WTC11 (cell line): Measurements from ENCODE around the gene SMC1B.

Experiments used
- CREB1 ChIP-seq: sonication (generic); formaldehyde crosslinking; IDR thresholded peaks from 2 replicates; pipeline ENCODE4 v1.8.0; 2023; ENCODE audit warnings: mild to moderate bottlenecking, missing genetic modification reagents
- CTCF ChIP-seq: fragments of 200-600 bp; IDR thresholded peaks from 2 replicates; pipeline ENCODE4 v1.8.0; 2022; ENCODE audit warnings: antibody characterized with exemption
- ELF4 ChIP-seq: sonication (generic); formaldehyde crosslinking; IDR thresholded peaks from 2 replicates; pipeline ENCODE4 v1.8.1; 2022; ENCODE audit warnings: low read depth, mild to moderate bottlenecking, moderate library complexity, missing genetic modification reagents
- ETV6 ChIP-seq: sonication (generic); formaldehyde crosslinking; IDR thresholded peaks from 2 replicates; pipeline ENCODE4 v1.8.1; 2022; ENCODE audit warnings: mild to moderate bottlenecking, missing genetic modification reagents
- FOXJ3 ChIP-seq: sonication (generic); formaldehyde crosslinking; IDR thresholded peaks from 2 replicates; pipeline ENCODE4 v1.9.0; 2021; ENCODE audit warnings: missing genetic modification reagents, mild to moderate bottlenecking, borderline replicate concordance
- IRF1 ChIP-seq: sonication (generic); formaldehyde crosslinking; IDR thresholded peaks from 2 replicates; pipeline ENCODE4 v1.8.0; 2023; ENCODE audit warnings: missing genetic modification reagents
- JUN ChIP-seq: sonication (generic); formaldehyde crosslinking; IDR thresholded peaks from 2 replicates; pipeline ENCODE4 v1.8.0; 2023; ENCODE audit warnings: mild to moderate bottlenecking, missing genetic modification reagents
- NFE2L1 ChIP-seq: sonication (generic); formaldehyde crosslinking; IDR thresholded peaks from 2 replicates; pipeline ENCODE4 v1.8.1; 2023; ENCODE audit warnings: missing genetic modification reagents
- NFYB ChIP-seq: sonication (generic); formaldehyde crosslinking; conservative IDR thresholded peaks from 2 replicates; pipeline ENCODE4 v1.8.0; 2022; ENCODE audit warnings: low read depth, missing genetic modification reagents
- PRDM15 ChIP-seq: sonication (generic); formaldehyde crosslinking; IDR thresholded peaks from 2 replicates; pipeline ENCODE4 v1.8.0; 2022; ENCODE audit warnings: missing genetic modification reagents
- SP1 ChIP-seq: sonication (generic); formaldehyde crosslinking; conservative IDR thresholded peaks from 2 replicates; pipeline ENCODE4 v1.8.1; 2022; ENCODE audit warnings: missing genetic modification reagents
- ZNF232 ChIP-seq: sonication (generic); formaldehyde crosslinking; IDR thresholded peaks from 2 replicates; pipeline ENCODE4 v1.8.0; 2022; ENCODE audit warnings: mild to moderate bottlenecking, missing genetic modification reagents

- TF ChIP-seq PRDM15 (CRISPR knock-in tag) (no peak), FOXJ3 (CRISPR knock-in tag) (no peak), ETV6 (CRISPR knock-in tag) (no peak), CTCF (no peak), NFYB (no peak), ZNF232 (no peak), JUN (CRISPR knock-in tag) (no peak), IRF1 (no peak), NFE2L1 (CRISPR knock-in tag) (no peak), CREB1 (CRISPR knock-in tag) (no peak), SP1 (CRISPR knock-in tag) (no peak), ELF4 (CRISPR knock-in tag) (no peak)
Observed at GRCh38 chr22:45429981-45430775, 16.8 kb upstream of the SMC1B start.
